Large intestine (tissue), 3 donors: ENCODE measurements around the gene SLC28A1. TPM values are rescaled to one million over a fixed set of nuclear protein-coding genes. Genes with fewer than 3 reads are reported as not detected.

Experiments used
- DNase-seq, 2 donors: peaks; one replicate each; pipeline versions ENCODE4 v3.0.0 to v3.0.0-alpha.2; 2013
- H3K27ac ChIP-seq: one replicate; pipeline ENCODE4 v1.5.1; 2013; ENCODE audit warnings: low read length
- H3K27me3 ChIP-seq: 2 replicates; pipeline ENCODE4 v1.6.1; 2013; ENCODE audit warnings: low read length; ENCODE audit not compliant: control insufficient read depth, insufficient read depth
- H3K36me3 ChIP-seq: 2 replicates; pipeline ENCODE4 v1.6.1; 2013; ENCODE audit warnings: low read length; ENCODE audit not compliant: control insufficient read depth, insufficient read depth
- H3K4me1 ChIP-seq: one replicate; pipeline ENCODE4 v1.6.1; 2013; ENCODE audit warnings: low read length; ENCODE audit not compliant: control insufficient read depth, insufficient read depth
- H3K4me3 ChIP-seq: one replicate; pipeline ENCODE4 v1.5.1; 2013; ENCODE audit warnings: low read length
- H3K9me3 ChIP-seq: one replicate; pipeline ENCODE4 v1.6.1; 2013; ENCODE audit warnings: mild to moderate bottlenecking, low read depth, low read length, moderate library complexity; ENCODE audit not compliant: control insufficient read depth
- WGBS: methylation state at CpG from one replicate; pipeline ENCODE4 v1.1.5; 2013; ENCODE audit warnings: low lambda C conversion rate; ENCODE audit not compliant: insufficient coverage; 5-methylcytosine and 5-hydroxymethylcytosine counted together
- polyA plus RNA-seq: library from polyadenylated mRNA; unstranded; fragments of 120-200 nt; gene quantifications from one replicate; pipeline ENCODE4 v1.2.1, GENCODE V29; 2013

Gene SLC28A1
- polyA plus RNA-seq, 1 donor: 33.1 TPM

GRCh38 chr15:84967380-84967779 is 82.9 kb downstream of the SLC28A1 start:
- Histone ChIP-seq H3K4me1 (no peaks in the 10 kb centered on the region), H3K27ac (no peak overlapping the region), H3K9me3 (no peaks in the 10 kb centered on the region), H3K27me3 (no peaks in the 10 kb centered on the region), H3K4me3 (no peak overlapping the region), H3K36me3 (peaks cover 7% of the 10 kb centered on the region)
- no CpG with 5 or more reads among the region's 3 CpGs for WGBS
- DNase-seq: no peak

DNA sequence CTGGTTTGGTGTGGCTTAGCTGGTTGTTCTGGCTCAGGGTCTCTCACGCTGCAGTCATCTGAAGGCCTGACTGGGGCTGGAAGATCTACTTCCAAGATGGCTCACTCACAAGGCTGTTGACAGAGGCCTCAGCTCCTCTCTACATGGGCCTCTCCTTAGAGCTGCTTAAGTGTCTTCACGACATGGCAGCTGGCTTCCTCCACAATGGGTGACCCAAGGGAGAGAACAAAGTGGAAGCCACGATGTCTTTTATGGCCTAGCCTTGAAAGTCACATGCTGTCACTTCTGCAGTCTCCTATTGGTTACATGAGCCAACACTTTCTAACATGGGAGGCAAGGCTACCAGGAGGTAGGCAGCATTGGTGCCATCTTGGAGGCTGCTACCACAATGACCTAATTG is 83.8 kb downstream of the SLC28A1 start:
- H3K27ac ChIP-seq: no peak overlapping the region
- H3K4me1 ChIP-seq: no peaks in the 10 kb centered on the region
- H3K27me3 ChIP-seq: no peaks in the 10 kb centered on the region
- no peak for DNase-seq
- H3K4me3 ChIP-seq: no peak overlapping the region
- no peaks in the 10 kb centered on the region for H3K9me3 ChIP-seq
- WGBS: no CpG with 5 or more reads among the region's 3 CpGs
- H3K36me3 ChIP-seq: peaks cover 5% of the 10 kb centered on the region

DNA sequence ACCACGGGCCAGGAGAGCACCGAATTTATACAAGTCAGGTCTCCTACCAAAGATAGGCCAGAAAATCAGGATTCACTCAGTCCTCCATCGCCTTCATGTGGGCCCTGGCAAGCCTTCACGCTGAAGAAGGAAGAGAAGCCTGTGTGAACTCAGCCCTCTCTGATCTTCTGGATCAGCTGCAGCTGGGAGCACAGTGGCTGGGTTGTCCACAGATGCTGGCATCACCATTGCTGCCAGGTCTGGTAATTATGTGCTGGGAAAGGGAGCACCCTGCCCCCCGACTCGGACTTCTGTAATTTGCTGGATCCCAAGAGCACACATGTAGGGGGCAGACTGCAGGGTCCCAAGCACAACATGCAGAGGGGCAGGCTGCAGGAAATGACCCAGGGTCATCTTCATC is 84.8 kb downstream of the SLC28A1 start:
- DNase-seq: no peak
- no peak overlapping the region for H3K4me3 ChIP-seq
- no peaks in the 10 kb centered on the region for H3K9me3 ChIP-seq
- peaks cover 3% of the 10 kb centered on the region for H3K36me3 ChIP-seq
- H3K27me3 ChIP-seq: no peaks in the 10 kb centered on the region
- no peak overlapping the region for H3K27ac ChIP-seq
- WGBS: no CpG with 5 or more reads among the region's 6 CpGs
- H3K4me1 ChIP-seq: no peaks in the 10 kb centered on the region

DNA sequence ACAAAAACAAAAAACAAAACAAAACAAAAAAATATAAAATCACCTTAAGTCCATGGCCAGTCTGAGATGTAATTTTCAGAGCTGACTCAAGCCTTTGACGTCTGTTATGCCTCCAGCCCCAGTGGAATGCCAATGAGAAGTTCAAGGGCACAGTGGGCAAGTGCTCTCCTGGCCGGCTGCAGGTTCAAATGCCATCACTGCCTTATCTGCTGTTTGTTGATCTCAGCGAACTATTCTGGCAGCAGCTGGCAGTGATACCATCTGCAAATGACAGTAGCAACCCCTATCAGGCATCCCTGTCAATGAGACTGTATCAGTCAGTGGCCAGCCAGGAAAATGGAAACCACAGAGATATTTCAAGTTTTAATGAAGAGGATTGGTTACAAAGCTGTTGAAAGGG is 86.4 kb downstream of the SLC28A1 start:
- Histone ChIP-seq H3K9me3 (no peaks in the 10 kb centered on the region), H3K4me3 (no peak overlapping the region), H3K4me1 (no peaks in the 10 kb centered on the region), H3K27ac (no peak overlapping the region), H3K36me3 (peaks cover 3% of the 10 kb centered on the region), H3K27me3 (no peaks in the 10 kb centered on the region)
- no peak for DNase-seq
- 60% methylated on average over 1 of the region's 3 CpGs for WGBS

- Histone ChIP-seq H3K36me3 (no peaks in the 10 kb centered on the region), H3K4me3 (no peak overlapping the region), H3K4me1 (no peaks in the 10 kb centered on the region), H3K9me3 (no peaks in the 10 kb centered on the region), H3K27me3 (no peaks in the 10 kb centered on the region), H3K27ac (no peak overlapping the region)
- no peak for DNase-seq
- 87% methylated on average over 3 of the region's 16 CpGs for WGBS
Observed at GRCh38 chr15:84973492-84974460, 89.3 kb downstream of the SLC28A1 start.

GRCh38 chr15:84975871-84976351 is 91.4 kb downstream of the SLC28A1 start:
- DNase-seq: no peak
- Histone ChIP-seq H3K4me1 (peaks cover 6% of the 10 kb centered on the region), H3K36me3 (no peaks in the 10 kb centered on the region), H3K9me3 (no peaks in the 10 kb centered on the region), H3K27ac (no peak overlapping the region), H3K4me3 (no peak overlapping the region), H3K27me3 (no peaks in the 10 kb centered on the region)
- WGBS: no CpG with 5 or more reads among the region's 5 CpGs

DNA sequence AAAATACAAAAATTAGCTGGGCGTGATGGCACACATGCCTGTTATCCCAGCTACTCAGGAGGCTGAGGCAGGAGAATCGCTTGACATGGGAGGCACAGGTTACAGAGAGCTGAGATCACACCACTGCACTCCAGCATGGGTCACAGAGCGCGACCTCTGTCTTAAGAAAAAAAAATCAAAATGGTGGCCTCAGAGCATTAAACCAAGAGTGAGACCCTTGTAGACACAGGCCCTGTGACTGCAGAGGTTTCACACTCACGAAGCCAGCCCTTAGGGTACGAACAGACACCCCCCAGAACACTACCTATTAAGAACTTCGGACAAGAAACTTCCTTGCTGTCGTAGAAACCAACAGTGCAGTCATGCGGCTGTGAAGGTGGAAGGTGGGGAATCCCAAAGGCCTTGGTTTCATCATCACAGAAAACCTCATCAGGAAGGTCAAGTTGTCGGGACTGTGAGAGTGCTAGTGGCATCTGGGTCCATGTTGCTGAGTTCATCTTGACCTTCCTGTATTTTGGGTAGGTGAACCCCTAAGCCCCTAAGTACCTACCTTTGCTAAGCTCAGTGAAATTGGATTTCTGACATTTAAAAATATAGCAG is 92.4 kb downstream of the SLC28A1 start:
- WGBS: no CpG with 5 or more reads among the region's 10 CpGs
- no peak overlapping the region for H3K4me3 ChIP-seq
- DNase-seq: no peak
- peaks cover 6% of the 10 kb centered on the region for H3K4me1 ChIP-seq
- no peaks in the 10 kb centered on the region for H3K9me3 ChIP-seq
- no peaks in the 10 kb centered on the region for H3K27me3 ChIP-seq
- H3K36me3 ChIP-seq: no peaks in the 10 kb centered on the region
- no peak overlapping the region for H3K27ac ChIP-seq

DNA sequence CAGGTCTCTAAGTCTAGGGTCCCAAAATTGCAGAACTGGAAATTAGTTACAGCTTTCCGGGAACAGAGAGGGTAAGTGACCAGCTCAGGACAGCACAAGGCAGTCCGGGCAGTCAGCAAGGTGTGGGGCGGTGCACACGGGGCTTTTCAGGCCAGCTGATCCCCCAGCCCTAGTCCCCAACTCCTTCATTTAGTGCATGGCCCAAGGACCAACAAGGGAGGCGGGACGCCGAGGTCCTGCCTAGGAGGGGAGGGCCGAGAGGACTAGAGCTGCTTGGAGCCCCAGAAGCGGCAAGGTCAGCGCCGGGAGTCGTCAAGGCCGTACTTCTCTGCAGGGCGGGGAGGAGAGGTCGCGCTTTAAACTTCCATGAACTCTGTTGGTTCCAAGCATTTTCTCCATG is 95.2 kb downstream of the SLC28A1 start:
- Histone ChIP-seq H3K4me1 (peaks cover 13% of the 10 kb centered on the region), H3K9me3 (no peaks in the 10 kb centered on the region), H3K27ac (peak overlapping the region; percentile 94), H3K36me3 (no peaks in the 10 kb centered on the region), H3K27me3 (no peaks in the 10 kb centered on the region), H3K4me3 (peak overlapping the region; percentile 71)
- peak in 1 of 2 donors; percentile 27 for DNase-seq
- WGBS: 10% methylated on average over 2 of the region's 16 CpGs

GRCh38 chr15:84980196-84981053 is 96.0 kb downstream of the SLC28A1 start:
- no peaks in the 10 kb centered on the region for H3K9me3 ChIP-seq

More at GRCh38 chr15:84980196-84981053, 96.0 kb downstream of the SLC28A1 start:
- Histone ChIP-seq H3K27ac (peak overlapping the region; percentile 94), H3K4me1 (peaks cover 19% of the 10 kb centered on the region), H3K36me3 (no peaks in the 10 kb centered on the region), H3K4me3 (peak overlapping the region; percentile 71), H3K27me3 (no peaks in the 10 kb centered on the region)
- WGBS: no CpG with 5 or more reads among the region's 66 CpGs
- peak; percentile 68 to 94 for DNase-seq
